ENCODE data around the gene ARMC9.

- TF ChIP-seq CTCF (IDR thresholded peaks at IDR 0.05) (no peak), EP300 (IDR thresholded peaks at IDR 0.05) (no peak), POLR2A (IDR thresholded peaks at IDR 0.05) (no peak)
Measured at GRCh38 chr2:231295363-231295655, 96.9 kb downstream of the ARMC9 start.
